Tibial nerve (tissue), 4 donors: ENCODE data around the gene ROCK2.

ENCODE experiments used
- CTCF ChIP-seq, 5 experiments: fragments of 200-600 bp in 3 of 5; fragments of 450-650 bp in 2 of 5; sonication (generic) in 3 of 5; IDR thresholded peaks; one replicate each; pipeline ENCODE4 v1.5.1; 2016 to 2019; ENCODE audit warnings: antibody characterized with exemption in 5 of 5, mild to moderate bottlenecking in 3 of 5, moderate library complexity in 2 of 5
- EP300 ChIP-seq, 2 donors: sonication (generic); formaldehyde crosslinking; IDR thresholded peaks; one replicate each; pipeline ENCODE4 v1.6.1; 2017; ENCODE audit warnings: antibody characterized with exemption in 2 of 2, mild to moderate bottlenecking in 1 of 2
- POLR2A ChIP-seq, 2 donors: fragments of 450-650 bp; IDR thresholded peaks; one replicate each; pipeline ENCODE4 v1.6.1; 2017; ENCODE audit warnings: antibody characterized with exemption in 2 of 2, mild to moderate bottlenecking in 2 of 2, moderate library complexity in 2 of 2

GRCh38 chr2:11224887-11225286 lies 119.5 kb downstream of the ROCK2 start:
- TF ChIP-seq POLR2A (IDR thresholded peaks at IDR 0.05) (no peak), CTCF (IDR thresholded peaks at IDR 0.05) (no peak), EP300 (IDR thresholded peaks at IDR 0.05) (no peak)
